Astrocyte (in vitro differentiated cells and primary cell): Measurements from ENCODE around the gene SLC6A12. TPM values are rescaled to one million over a fixed set of nuclear protein-coding genes. Genes with fewer than 3 reads are reported as not detected.

Source experiments
- DNase-seq: peaks from one replicate; pipeline ENCODE4 v3.0.0-alpha.2; 2010; ENCODE audit warnings: low read depth
- FAIRE-seq: peaks from 2 replicates; lab custom pipeline; 2011; peaks lifted over from hg19 to GRCh38; lab: Jason Lieb, UNC
- H2AFZ ChIP-seq: 2 replicates; pipeline ENCODE4 v1.6.0; 2012; ENCODE audit warnings: low read depth, low read length, inconsistent platforms
- H3K27ac ChIP-seq: 2 replicates; pipeline ENCODE4 v1.5.1; 2011; ENCODE audit warnings: low read depth, low read length, inconsistent platforms
- H3K27me3 ChIP-seq: 2 replicates; pipeline ENCODE4 v1.6.0; 2011; ENCODE audit warnings: low read length, inconsistent platforms; ENCODE audit not compliant: insufficient read depth
- H3K36me3 ChIP-seq: 2 replicates; pipeline ENCODE4 v1.5.1; 2011; ENCODE audit warnings: low read length, inconsistent platforms; ENCODE audit not compliant: insufficient read depth
- H3K4me1 ChIP-seq: 2 replicates; pipeline ENCODE4 v1.5.1; 2011; ENCODE audit warnings: low read length, inconsistent platforms; ENCODE audit not compliant: insufficient read depth
- H3K4me2 ChIP-seq: 2 replicates; pipeline ENCODE4 v1.6.0; 2012; ENCODE audit warnings: low read length, inconsistent platforms
- H3K4me3 ChIP-seq: 2 replicates; pipeline ENCODE4 v1.5.1; 2011; ENCODE audit warnings: low read depth, mild to moderate bottlenecking, low read length, inconsistent platforms; ENCODE audit not compliant: insufficient read depth
- H3K79me2 ChIP-seq: 2 replicates; pipeline ENCODE4 v1.6.0; 2012; ENCODE audit warnings: mild to moderate bottlenecking, low read length, inconsistent platforms; ENCODE audit not compliant: insufficient read depth
- H3K9ac ChIP-seq: 2 replicates; pipeline ENCODE4 v1.6.0; 2012; ENCODE audit warnings: mild to moderate bottlenecking, low read length, inconsistent platforms
- H3K9me3 ChIP-seq: 2 replicates; pipeline ENCODE4 v1.5.1; 2012; ENCODE audit warnings: low read depth, mild to moderate bottlenecking, low read length, inconsistent platforms; ENCODE audit not compliant: insufficient read depth
- H4K20me1 ChIP-seq: 2 replicates; pipeline ENCODE4 v1.6.0; 2012; ENCODE audit warnings: low read length, inconsistent platforms; ENCODE audit not compliant: insufficient read depth
- H3K27ac Mint-ChIP-seq: one replicate; pipeline ENCODE4 v1.8.0; 2021; ENCODE audit warnings: mild to moderate bottlenecking, mixed read lengths; ENCODE audit not compliant: unreplicated experiment
- H3K27me3 Mint-ChIP-seq: one replicate; pipeline ENCODE4 v1.8.0; 2021; ENCODE audit warnings: low read depth, mixed read lengths; ENCODE audit not compliant: unreplicated experiment
- H3K36me3 Mint-ChIP-seq: one replicate; pipeline ENCODE4 v1.8.0; 2021; ENCODE audit warnings: low read depth, mixed read lengths; ENCODE audit not compliant: unreplicated experiment
- H3K4me1 Mint-ChIP-seq: one replicate; pipeline ENCODE4 v1.8.0; 2021; ENCODE audit warnings: low read depth, mixed read lengths; ENCODE audit not compliant: unreplicated experiment
- H3K4me3 Mint-ChIP-seq: one replicate; pipeline ENCODE4 v1.8.0; 2021; ENCODE audit warnings: mild to moderate bottlenecking, moderate library complexity, mixed read lengths; ENCODE audit not compliant: unreplicated experiment
- H3K9me3 Mint-ChIP-seq: one replicate; pipeline ENCODE4 v1.8.0; 2021; ENCODE audit warnings: mild to moderate bottlenecking, mixed read lengths; ENCODE audit not compliant: unreplicated experiment
- EZH2 ChIP-seq: IDR thresholded peaks from 2 replicates; pipeline ENCODE4 v1.6.1; 2012; ENCODE audit warnings: mild to moderate bottlenecking, low read length, inconsistent platforms; ENCODE audit not compliant: insufficient read depth
- total RNA-seq: library from RNA; stranded (reverse); gene quantifications from 2 replicates; pipeline ENCODE4 v1.2.1, GENCODE V29; 2021
- TF ChIP-seq, protein P1 (sequence below): IDR thresholded peaks from 2 replicates; pipeline ENCODE4 v1.5.1; 2011; ENCODE audit warnings: low read depth, mild to moderate bottlenecking, inconsistent platforms, low read length, moderate library complexity; ENCODE audit not compliant: insufficient read depth

Gene SLC6A12
- total RNA-seq, 1 donor from 2014 or later: 3.0 TPM

DNA sequence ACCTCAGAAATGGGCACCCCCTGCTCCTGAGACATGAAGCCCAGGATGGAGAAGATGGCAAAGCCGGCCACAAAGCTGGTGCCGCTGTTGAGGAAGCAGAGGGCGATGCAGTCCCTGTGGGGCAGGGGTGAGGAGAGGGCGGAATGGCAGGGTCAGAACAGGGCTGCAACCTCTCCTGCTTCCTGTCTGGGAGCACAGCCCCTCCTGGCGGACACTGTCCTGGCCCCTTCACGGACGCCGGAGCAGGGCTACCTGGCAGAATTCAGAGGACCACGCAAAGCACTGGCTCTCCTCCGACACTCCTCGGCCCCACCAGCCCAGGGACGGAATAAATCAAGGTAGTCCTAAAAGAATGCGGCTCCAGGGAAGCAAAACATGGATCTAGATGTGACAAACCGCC, 12.4 kb upstream of the SLC6A12 start:
- Histone ChIP-seq H2AFZ (no peak overlapping the region), H3K4me3 (no peak overlapping the region), H4K20me1 (no peaks in the 10 kb centered on the region), H3K9ac (no peak overlapping the region), H3K27ac (no peak overlapping the region), H3K36me3 (no peaks in the 10 kb centered on the region), H3K9me3 (no peaks in the 10 kb centered on the region), H3K79me2 (no peaks in the 10 kb centered on the region), H3K4me2 (no peak overlapping the region), H3K27me3 (peaks cover 36% of the 10 kb centered on the region), H3K4me1 (no peaks in the 10 kb centered on the region)
- FAIRE-seq: no peak
- no peak overlapping the region for H3K27ac Mint-ChIP-seq
- H3K27me3 Mint-ChIP-seq: peaks cover 53% of the 10 kb centered on the region
- peaks cover 2% of the 10 kb centered on the region for H3K9me3 Mint-ChIP-seq
- DNase-seq: no peak
- no peaks in the 10 kb centered on the region for H3K4me1 Mint-ChIP-seq
- no peak for TF ChIP-seq EZH2
- TF ChIP-seq, protein P1, sequence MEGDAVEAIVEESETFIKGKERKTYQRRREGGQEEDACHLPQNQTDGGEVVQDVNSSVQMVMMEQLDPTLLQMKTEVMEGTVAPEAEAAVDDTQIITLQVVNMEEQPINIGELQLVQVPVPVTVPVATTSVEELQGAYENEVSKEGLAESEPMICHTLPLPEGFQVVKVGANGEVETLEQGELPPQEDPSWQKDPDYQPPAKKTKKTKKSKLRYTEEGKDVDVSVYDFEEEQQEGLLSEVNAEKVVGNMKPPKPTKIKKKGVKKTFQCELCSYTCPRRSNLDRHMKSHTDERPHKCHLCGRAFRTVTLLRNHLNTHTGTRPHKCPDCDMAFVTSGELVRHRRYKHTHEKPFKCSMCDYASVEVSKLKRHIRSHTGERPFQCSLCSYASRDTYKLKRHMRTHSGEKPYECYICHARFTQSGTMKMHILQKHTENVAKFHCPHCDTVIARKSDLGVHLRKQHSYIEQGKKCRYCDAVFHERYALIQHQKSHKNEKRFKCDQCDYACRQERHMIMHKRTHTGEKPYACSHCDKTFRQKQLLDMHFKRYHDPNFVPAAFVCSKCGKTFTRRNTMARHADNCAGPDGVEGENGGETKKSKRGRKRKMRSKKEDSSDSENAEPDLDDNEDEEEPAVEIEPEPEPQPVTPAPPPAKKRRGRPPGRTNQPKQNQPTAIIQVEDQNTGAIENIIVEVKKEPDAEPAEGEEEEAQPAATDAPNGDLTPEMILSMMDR: no peak
- H3K4me3 Mint-ChIP-seq: no peak overlapping the region
- no peaks in the 10 kb centered on the region for H3K36me3 Mint-ChIP-seq

- FAIRE-seq: no peak
- H3K9me3 ChIP-seq: no peaks in the 10 kb centered on the region
Observed at GRCh38 chr12:225012-225411, 11.1 kb upstream of the SLC6A12 start.

DNA sequence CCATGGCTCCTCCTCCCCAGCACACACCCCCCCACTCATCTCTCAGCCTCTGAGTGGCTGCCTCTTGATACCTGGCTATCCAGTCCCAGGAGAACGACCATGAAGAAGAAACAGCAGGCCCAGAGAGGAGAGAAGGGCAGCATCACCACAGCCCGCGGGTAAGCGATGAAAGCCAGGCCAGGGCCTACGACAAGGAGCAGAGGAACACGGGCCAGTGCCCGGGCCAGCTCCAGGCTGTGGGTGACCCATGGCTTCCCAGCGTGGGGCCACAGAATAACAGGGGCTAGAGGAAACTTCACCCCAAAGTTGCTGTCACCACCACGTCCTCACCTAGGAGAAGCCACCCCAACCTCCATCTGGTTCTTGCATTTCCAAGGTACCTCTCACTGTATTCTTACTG, 10.4 kb upstream of the SLC6A12 start:
- TF ChIP-seq, protein P1: no peak
- TF ChIP-seq EZH2: no peak
- Histone ChIP-seq H3K4me3 (no peak overlapping the region), H2AFZ (no peak overlapping the region), H3K4me2 (no peak overlapping the region), H3K27ac (no peak overlapping the region), H3K79me2 (no peaks in the 10 kb centered on the region), H3K27me3 (peaks cover 22% of the 10 kb centered on the region), H4K20me1 (no peaks in the 10 kb centered on the region), H3K36me3 (no peaks in the 10 kb centered on the region), H3K4me1 (no peaks in the 10 kb centered on the region), H3K9ac (no peak overlapping the region), H3K9me3 (no peaks in the 10 kb centered on the region)
- no peak overlapping the region for H3K4me3 Mint-ChIP-seq
- peaks cover 2% of the 10 kb centered on the region for H3K9me3 Mint-ChIP-seq
- no peak overlapping the region for H3K27ac Mint-ChIP-seq
- peaks cover 50% of the 10 kb centered on the region for H3K27me3 Mint-ChIP-seq
- FAIRE-seq (no peak), DNase-seq (no peak)
- H3K36me3 Mint-ChIP-seq: no peaks in the 10 kb centered on the region
- no peaks in the 10 kb centered on the region for H3K4me1 Mint-ChIP-seq

More at GRCh38 chr12:225012-225411, 11.1 kb upstream of the SLC6A12 start:
- H3K4me2 ChIP-seq: no peak overlapping the region
- H3K9ac ChIP-seq: no peak overlapping the region
- H3K27me3 ChIP-seq: peaks cover 26% of the 10 kb centered on the region
- Mint-ChIP-seq H3K36me3 (no peaks in the 10 kb centered on the region), H3K27me3 (peaks cover 55% of the 10 kb centered on the region), H3K4me3 (no peak overlapping the region), H3K27ac (no peak overlapping the region), H3K4me1 (no peaks in the 10 kb centered on the region), H3K9me3 (peaks cover 2% of the 10 kb centered on the region)
- H4K20me1 ChIP-seq: no peaks in the 10 kb centered on the region
- no peak for DNase-seq
- no peak overlapping the region for H3K4me3 ChIP-seq
- H2AFZ ChIP-seq: no peak overlapping the region
- no peak overlapping the region for H3K27ac ChIP-seq
- H3K4me1 ChIP-seq: no peaks in the 10 kb centered on the region
- no peaks in the 10 kb centered on the region for H3K79me2 ChIP-seq
- TF ChIP-seq EZH2: no peak
- TF ChIP-seq, protein P1: no peak
- H3K36me3 ChIP-seq: no peaks in the 10 kb centered on the region
